Stomach (tissue), 4 donors: ENCODE data around the gene SNX21.

ENCODE experiments used
- CTCF ChIP-seq, 7 experiments: fragments of 450-650 bp in 4 of 7; fragments of 200-600 bp in 3 of 7; sonication (generic) in 3 of 7; IDR thresholded peaks; one replicate each; pipeline ENCODE4 v1.5.1; 2016 to 2019; ENCODE audit warnings: antibody characterized with exemption in 7 of 7, control low read depth in 2 of 7, mild to moderate bottlenecking in 1 of 7
- POLR2A ChIP-seq, 4 donors: fragments of 450-650 bp; IDR thresholded peaks; one replicate each; pipeline ENCODE4 v1.6.1; 2016; ENCODE audit warnings: antibody characterized with exemption in 4 of 4, control low read depth in 2 of 4, mild to moderate bottlenecking in 1 of 4, moderate library complexity in 1 of 4
- POLR2AphosphoS5 ChIP-seq, 3 donors: sonication (generic); formaldehyde crosslinking; IDR thresholded peaks; one replicate each; pipeline ENCODE4 v1.6.1; 2016; ENCODE audit warnings: antibody characterized with exemption in 3 of 3

- TF ChIP-seq POLR2A (IDR thresholded peaks at IDR 0.05) (no peak), POLR2AphosphoS5 (IDR thresholded peaks at IDR 0.05) (no peak), CTCF (IDR thresholded peaks at IDR 0.05) (no peak)
Measured at GRCh38 chr20:45814314-45814713, 19.3 kb upstream of the SNX21 start.
